ENCODE results near the gene KIF24. TPM values are rescaled to one million over a fixed set of nuclear protein-coding genes. Genes with fewer than 3 reads are reported as not detected.

Gene KIF24
- total RNA-seq, 4 donors from 2014 or later, result 1.7 to 7.8 (median 4.6) TPM

DNA sequence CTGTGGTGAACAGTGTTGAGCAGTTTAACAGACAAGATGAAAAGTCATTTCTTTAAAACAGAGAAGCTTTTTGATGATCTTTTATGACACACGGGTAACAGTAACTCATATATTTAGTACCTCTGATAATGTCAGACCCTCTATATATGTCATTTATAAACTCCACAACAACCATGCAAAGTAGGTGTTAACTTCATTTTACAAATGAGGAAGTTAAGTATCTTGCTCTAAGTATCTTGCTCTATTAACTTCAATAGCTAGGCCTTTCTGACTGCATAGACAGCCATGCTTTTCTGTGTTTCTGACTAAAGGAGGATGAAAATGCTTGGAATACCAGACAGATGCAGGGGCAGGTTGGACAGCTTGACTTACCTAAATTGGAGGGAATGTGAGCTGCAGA, 2.1 kb upstream of the KIF24 start:
- TF ChIP-seq POLR2A (IDR thresholded peaks at IDR 0.05), result no peak
- TF ChIP-seq CTCF (IDR thresholded peaks at IDR 0.05), result no peak
- peaks cover 18 to 23% of the 10 kb centered on the region in 2 donors for H3K4me1 ChIP-seq
- intact Hi-C loops (cut with DNase I), result loop anchor here (5.0 to 10.0 kb wide), 3 partner anchors 46 to 264 kb away; partner anchors contain the start of gene MYORG

DNA sequence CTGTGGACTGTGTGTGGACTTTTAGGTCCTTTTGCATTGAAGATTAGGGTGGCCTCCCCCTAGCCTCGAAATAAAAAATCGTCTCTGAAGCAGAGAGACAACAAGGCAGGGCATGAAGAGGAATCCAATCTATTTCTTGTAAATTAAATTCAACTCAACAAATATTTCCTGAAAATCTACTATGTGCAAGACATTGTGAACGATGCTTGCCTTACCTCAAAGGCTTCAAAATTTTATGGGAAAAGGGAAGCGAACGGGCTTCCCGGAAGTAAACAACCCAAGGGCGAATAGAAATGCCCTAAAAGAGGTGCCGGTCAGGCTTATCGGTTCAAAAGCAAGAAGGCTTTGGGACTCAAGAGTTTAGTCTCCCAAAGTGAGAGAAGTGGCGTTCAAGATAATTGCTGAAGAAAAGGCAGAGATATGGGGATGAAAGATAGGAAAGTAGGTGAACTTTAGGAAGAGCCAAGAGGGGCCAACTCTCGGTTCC, 525 bp downstream of the KIF24 start:
- Histone ChIP-seq H3K4me3 (replicated peaks in 1 of 3) (peak overlapping the region; percentile 46 to 54 (median 48)), H3K36me3 (no peaks in the 10 kb centered on the region), H3K27ac (peak overlapping the region; percentile 40 to 51 (median 48)), H3K4me1 (peaks cover 18 to 23% of the 10 kb centered on the region in 2 donors), H3K27me3 (no peaks in the 10 kb centered on the region), H3K9me3 (no peaks in the 10 kb centered on the region)
- TF ChIP-seq POLR2A (IDR thresholded peaks at IDR 0.05), result no peak
- no peak for TF ChIP-seq CTCF (IDR thresholded peaks at IDR 0.05)
- intact Hi-C loops (cut with DNase I), result loop anchor here (10.0 kb wide), 1 partner anchor 134 kb away; no protein-coding TSS in a partner anchor
- WGBS, 2 donors, result 1 to 2% methylated on average over 11 of the region's 11 CpGs
- peak; percentile 2 to 11 for DNase-seq

More for the DNA sequence above, 2.1 kb upstream of the KIF24 start:
- no peak overlapping the region for H3K4me3 ChIP-seq (replicated peaks in 1 of 3)
- WGBS, 2 donors, result 85 to 90% methylated on average over 1 of the region's 1 CpG
- H3K27ac ChIP-seq, result no peak overlapping the region
- DNase-seq, result no peak
- H3K27me3 ChIP-seq, result no peaks in the 10 kb centered on the region
- H3K36me3 ChIP-seq, result no peaks in the 10 kb centered on the region
- no peaks in the 10 kb centered on the region for H3K9me3 ChIP-seq

GRCh38 chr9:34326690-34327089, 2.4 kb downstream of the KIF24 start:
- no peaks in the 10 kb centered on the region for H3K9me3 ChIP-seq
- H3K4me1 ChIP-seq, result peaks cover 13 to 15% of the 10 kb centered on the region in 2 donors
- TF ChIP-seq POLR2A (IDR thresholded peaks at IDR 0.05) (no peak), CTCF (IDR thresholded peaks at IDR 0.05) (no peak)
- no peaks in the 10 kb centered on the region for H3K36me3 ChIP-seq
- H3K4me3 ChIP-seq (replicated peaks in 1 of 3), result no peak overlapping the region
- 68 to 77% methylated on average over 1 of the region's 1 CpG for WGBS, 2 donors
- no peak for DNase-seq
- no peaks in the 10 kb centered on the region for H3K27me3 ChIP-seq
- intact Hi-C loops (cut with DNase I), result loop anchor here (10.0 kb wide), 1 partner anchor 132 kb away; no protein-coding TSS in a partner anchor
- H3K27ac ChIP-seq, result no peak overlapping the region

- Histone ChIP-seq H3K4me1 (peaks cover under 1 to 3% of the 10 kb centered on the region in 2 donors), H3K27me3 (no peaks in the 10 kb centered on the region), H3K36me3 (no peaks in the 10 kb centered on the region), H3K27ac (no peak overlapping the region), H3K9me3 (no peaks in the 10 kb centered on the region), H3K4me3 (replicated peaks in 1 of 3) (no peak overlapping the region)
- intact Hi-C loops (cut with DNase I), result loop anchor here (10.0 kb wide), 1 partner anchor 128 kb away; no protein-coding TSS in a partner anchor
- TF ChIP-seq POLR2A (IDR thresholded peaks at IDR 0.05), result no peak
- no peak for TF ChIP-seq CTCF (IDR thresholded peaks at IDR 0.05)
- no peak for DNase-seq
- 57 to 61% methylated on average over 2 of the region's 2 CpGs for WGBS, 2 donors
These were observed 6.0 kb downstream of the KIF24 start for GRCh38 chr9:34322899-34323591.

DNA sequence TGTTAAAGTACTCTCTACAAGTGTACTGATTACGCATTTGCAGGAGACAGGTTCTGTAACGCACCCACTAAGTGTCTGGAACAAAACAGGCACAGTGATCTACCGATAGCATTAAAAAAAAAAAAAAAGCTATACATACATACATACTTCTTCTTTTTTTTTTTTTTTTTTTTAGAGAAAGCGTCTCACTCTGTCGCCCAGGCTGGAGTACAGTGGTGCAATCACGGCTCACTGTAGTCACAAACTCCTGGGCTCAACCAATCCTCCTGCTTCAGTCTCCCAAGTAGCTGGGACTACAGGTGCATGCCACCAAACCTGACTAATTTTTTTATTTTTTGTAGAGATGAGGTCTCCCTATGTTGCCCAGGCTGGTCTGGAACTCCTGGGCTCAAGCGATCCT, 7.6 kb downstream of the KIF24 start:
- Histone ChIP-seq H3K27ac (no peak overlapping the region), H3K27me3 (no peaks in the 10 kb centered on the region), H3K9me3 (no peaks in the 10 kb centered on the region), H3K4me1 (no peaks in the 10 kb centered on the region), H3K36me3 (no peaks in the 10 kb centered on the region), H3K4me3 (replicated peaks in 1 of 3) (no peak overlapping the region)
- no peak for DNase-seq
- TF ChIP-seq CTCF (IDR thresholded peaks at IDR 0.05) (no peak), POLR2A (IDR thresholded peaks at IDR 0.05) (no peak)
- intact Hi-C loops (cut with DNase I), result loop anchor here (10.0 kb wide), 1 partner anchor 127 kb away; no protein-coding TSS in a partner anchor
- 94 to 96% methylated on average over 7 of the region's 7 CpGs for WGBS, 2 donors

All from thyroid gland (tissue), 4 donors.